IPS-18c (cell line): Measurements from ENCODE around the gene SINHCAF.

Experiments
- H3K4me3 ChIP-seq: 2 replicates; pipeline ENCODE4 v1.7.0; 2013; ENCODE audit warnings: low read depth, mild to moderate bottlenecking, low read length, moderate library complexity; ENCODE audit not compliant: insufficient read depth
- H3K9me3 ChIP-seq: one replicate; pipeline ENCODE4 v1.6.1; 2013; ENCODE audit warnings: mild to moderate bottlenecking, low read length, moderate library complexity; ENCODE audit not compliant: control insufficient read depth, insufficient read depth

Gene SINHCAF

DNA sequence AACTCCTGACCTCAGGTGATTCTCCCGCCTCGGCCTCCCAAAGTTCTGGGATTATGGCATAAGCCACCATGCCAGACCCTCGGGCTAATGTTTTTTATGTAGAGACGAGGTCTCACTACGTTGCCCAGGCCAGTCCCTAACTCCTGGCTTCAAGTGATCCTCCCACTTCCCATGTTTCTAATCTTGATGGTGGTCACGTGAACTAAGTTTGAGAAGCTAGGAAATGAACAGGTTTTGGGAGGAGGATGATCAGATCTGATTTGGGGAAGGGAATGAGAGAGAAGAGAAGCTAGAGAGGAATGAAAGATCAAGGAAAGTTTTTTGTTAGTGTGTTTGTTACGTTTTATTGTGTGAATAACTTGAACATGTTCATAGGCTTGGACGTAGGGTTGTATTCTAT lies 17.2 kb upstream of the SINHCAF start:
- Histone ChIP-seq H3K9me3 (peaks cover 2% of the 10 kb centered on the region), H3K4me3 (no peak overlapping the region)

DNA sequence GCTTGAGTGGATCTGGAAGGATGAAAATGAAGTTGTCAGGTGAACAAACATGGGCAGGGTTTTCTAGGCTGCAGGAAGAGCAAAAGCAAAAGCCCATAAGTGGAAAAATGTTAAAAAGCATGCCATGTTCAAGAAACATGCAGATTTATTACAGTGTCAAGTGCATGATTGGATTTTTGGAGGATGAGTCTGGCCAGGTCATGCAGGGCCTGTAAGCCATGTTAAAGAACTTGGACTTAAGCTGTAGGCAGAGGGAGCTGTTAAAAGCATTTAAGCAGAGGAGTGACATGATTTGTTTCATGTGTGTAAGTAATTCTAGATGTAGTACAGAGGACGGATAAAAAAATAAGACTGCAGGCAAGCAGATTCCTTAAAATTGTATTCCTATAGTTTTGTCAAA lies 16.3 kb upstream of the SINHCAF start:
- peaks cover 2% of the 10 kb centered on the region for H3K9me3 ChIP-seq
- no peak overlapping the region for H3K4me3 ChIP-seq

DNA sequence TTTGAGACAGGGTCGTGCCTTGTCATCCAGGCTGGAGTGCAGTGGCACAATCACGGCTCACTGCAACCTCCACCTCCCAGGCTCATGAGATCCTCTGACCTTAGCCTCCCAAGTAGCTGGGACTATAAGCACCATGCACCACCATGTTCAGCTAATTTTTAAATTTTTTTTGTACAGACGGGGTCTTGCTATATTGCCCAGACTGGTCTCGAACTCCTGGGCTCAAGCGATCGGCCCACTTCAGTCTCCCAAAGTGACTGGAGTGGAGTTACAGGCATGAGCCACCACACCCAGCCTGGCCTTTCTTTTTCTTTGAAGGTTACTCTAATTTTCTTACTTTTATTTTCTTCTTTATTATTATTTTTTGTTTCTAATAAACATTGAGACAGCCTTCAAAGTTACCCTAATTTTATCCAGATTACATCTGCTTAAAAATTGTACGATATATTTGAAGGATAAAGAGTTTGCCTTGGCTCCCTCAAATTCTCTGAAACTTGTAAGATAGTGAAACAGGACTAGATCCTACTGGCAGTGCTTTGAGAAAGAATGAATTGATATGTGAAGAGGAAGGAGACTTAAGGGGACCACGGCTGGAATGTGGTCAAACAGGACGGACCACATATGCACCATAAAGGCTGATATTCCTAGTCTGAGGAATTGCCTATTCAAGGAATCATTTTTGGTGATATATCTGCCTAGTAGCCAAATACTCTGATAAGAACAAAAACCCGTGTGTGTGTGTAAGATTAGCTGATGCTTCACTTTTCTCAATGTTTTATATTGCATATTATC lies 14.1 kb upstream of the SINHCAF start:
- Histone ChIP-seq H3K9me3 (peaks cover 2% of the 10 kb centered on the region), H3K4me3 (no peak overlapping the region)

DNA sequence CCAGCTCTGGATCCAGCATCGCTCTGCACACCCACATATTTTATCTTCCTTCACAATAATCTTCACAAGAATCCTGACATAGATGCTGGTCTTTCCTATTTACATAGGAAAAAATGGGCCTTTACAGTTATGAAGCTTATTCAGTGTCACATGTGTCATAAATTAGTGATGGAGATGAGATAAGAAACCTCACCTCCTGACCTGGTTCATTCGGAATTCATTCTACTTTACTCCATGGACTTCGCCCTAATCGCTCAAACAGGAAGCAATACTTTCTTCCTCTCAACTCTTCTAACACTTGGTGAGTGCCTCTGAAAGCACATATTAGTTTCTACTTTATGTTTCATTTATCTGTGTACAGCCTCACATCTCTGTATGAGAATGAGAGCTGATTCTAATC lies 12.0 kb upstream of the SINHCAF start:
- Histone ChIP-seq H3K4me3 (no peak overlapping the region), H3K9me3 (peaks cover 2% of the 10 kb centered on the region)

DNA sequence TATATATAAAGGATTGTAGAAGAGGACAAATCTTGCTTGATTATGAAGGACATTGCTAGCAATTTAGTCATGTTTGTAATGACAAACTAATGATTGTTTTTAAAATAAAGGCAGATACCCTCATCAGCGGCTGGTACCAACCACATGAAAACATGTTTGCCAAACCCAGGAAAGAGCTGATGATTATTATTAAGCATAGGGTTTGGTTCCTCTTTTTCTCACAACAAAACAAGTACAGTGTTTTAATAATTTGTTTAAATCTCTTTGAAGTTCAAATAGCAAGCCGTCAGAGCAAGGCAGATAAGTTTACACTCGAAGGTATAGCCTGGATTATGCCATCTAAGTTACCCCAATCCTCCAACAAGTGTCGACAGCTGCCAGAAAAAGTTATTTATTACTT lies 5.3 kb upstream of the SINHCAF start:
- Histone ChIP-seq H3K9me3 (no peaks in the 10 kb centered on the region), H3K4me3 (no peak overlapping the region)

DNA sequence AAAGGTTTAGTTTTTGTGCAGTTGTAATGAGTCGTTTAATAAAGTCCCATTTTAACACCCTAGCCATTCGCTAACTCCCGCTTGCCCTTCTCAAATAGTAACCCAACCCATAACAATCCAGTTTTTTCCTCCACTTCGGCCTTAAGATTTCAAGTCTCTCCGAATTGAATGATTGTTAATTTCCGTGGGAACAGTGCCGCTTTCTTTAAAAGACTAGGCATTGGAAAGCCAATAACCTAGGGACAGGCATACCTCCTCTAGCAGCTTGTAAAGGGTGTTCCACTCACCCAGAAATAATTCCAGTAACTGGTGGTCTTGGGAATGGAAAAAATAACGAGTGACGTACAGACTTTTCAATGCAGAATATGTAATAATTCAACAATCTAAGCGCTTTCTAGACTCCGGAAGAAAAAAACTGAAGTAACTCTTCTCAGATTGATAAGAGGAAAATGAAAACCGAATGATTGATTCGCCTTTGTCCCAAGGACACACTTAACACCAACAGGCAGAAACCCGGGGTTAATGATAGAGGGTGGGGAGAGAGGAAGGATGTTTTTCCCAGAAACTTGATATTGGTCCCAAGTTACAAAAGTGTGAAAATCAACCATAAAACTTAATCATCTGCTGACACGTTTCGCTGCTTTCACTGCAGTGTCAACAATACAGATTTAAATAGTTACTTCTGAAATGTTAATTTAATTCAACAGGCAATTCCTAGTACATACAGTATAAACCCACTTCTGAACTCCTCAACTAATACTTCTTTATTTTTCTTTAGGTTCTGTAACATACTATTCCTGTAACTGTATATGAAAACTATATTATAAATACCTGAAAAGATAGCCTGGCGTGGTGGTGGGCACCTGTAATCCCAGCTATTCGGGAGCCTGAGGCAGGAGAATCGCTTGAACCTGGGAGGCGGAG lies 1.0 kb upstream of the SINHCAF start:
- Histone ChIP-seq H3K9me3 (peaks cover 3% of the 10 kb centered on the region), H3K4me3 (peak overlapping the region; percentile 55)

DNA sequence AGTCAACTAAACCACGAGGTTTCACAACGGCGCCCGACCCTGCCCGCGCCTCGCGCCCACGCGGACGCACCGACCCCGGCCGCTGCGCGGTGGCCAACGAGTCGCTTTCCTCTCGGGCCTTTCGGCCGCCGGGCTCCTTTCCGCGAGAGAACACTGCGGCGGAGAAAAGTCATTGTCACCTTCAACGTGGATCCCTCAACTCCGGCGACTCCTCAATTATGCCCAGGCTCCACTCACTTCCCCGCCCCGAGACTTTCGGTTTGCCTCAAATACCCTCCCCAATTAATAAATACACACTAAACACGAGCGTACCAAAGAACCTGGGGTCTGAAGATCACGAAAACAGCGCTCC lies 450 bp downstream of the SINHCAF start:
- peaks cover 3% of the 10 kb centered on the region for H3K9me3 ChIP-seq
- peak overlapping the region; percentile 94 for H3K4me3 ChIP-seq

DNA sequence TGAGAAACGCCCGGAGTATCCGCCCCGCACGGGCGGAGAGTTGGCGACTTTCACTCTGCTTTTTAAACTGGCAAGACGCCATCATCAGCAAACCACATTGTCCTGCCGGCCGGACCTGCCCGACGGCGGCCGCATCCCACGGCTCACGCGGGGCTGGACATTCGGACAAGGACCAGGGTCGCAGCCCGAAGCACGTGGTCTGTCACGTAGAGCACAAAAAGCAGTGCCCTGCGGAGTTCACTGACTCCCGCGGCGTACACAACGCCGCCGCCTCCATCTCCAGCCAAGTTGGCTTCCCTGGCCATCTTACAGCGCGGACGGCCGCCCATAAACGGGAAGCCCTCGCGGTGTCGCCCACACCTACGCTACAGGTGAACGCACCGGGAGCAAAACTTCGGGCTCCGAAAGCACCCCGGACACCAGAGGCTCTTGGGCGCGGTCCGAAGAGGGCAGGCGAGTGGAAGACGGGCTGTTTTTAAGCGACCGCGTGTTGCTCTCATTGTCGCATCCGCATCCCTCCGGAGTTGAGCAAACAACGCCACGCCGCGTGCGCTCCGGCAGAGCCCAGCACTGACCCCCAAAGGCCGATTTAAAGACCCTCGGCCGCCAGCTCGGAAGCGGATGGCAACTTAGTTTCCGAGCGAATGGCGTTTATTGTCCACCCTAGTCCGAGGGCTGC lies 966 bp downstream of the SINHCAF start:
- peak overlapping the region; percentile 94 for H3K4me3 ChIP-seq
- H3K9me3 ChIP-seq: peaks cover 3% of the 10 kb centered on the region

DNA sequence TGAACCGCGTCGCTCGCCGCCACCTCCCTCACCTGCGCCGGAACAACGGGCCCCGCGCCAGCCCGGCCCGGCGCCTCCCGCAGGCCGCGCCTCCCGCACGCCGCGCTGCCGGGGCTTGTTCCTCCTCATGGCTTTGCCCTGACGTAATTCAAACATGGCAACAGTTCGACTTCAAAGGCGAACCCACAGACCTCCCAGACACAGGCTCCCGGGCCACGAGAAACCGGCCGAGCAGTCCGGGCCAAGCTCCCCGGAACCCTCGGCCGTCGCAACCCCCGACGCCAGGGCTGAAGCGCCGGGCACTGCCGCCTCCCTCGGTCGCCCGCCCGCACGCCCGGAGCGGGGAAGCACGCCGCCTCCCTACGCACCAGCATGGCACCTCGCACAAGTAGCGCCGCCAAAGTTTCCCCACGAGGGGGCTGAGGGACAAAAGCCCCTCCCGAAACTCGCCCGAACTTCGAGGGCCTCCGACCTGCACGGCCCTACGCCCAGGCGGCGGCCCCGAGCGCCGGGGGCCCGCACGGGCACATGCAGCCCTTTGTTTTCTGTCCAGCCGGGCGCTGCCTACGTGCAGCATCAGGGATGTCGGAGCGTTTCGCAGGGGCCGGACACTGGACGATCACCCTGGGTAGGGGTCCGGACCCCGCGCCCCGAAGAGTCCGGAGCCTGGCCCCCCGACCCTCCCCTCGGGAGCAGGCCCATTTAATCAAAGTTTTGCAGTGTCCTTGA lies 1.7 kb downstream of the SINHCAF start:
- Histone ChIP-seq H3K4me3 (peak overlapping the region; percentile 94), H3K9me3 (peaks cover 3% of the 10 kb centered on the region)

DNA sequence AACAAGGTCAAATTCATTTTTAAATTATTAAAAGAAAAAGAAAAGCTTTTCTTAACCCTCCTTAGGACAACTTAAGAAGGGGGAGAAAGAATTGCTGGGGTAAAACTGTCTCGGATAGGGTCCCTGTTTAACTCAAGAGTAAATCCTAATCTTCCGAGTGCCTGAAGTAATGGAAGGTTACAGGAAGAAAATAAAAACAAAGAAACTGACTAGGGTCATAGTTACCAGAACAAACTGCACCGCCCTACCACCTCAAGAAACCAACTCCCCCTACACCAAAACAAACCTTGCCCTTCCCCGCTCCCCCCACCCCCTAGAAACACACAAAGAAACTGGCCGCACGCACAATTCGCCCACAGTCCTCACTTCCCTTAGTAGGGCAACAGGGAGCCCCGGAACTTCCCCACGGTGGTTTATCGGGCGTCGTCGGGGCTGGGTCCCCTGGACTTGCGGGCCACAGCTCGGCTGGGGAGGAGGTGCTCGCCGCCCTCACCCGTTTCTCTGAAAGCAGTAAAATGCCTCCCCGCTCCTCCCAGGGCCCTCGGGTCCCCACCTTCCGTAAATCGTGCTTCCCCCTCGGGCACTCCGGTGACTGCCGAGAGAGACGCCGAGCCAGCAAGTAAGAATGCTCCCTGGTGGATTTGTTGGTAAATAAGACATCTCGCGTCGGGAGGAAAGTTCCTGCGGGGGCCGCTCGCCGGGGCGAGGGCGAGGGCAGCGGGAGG lies 2.4 kb downstream of the SINHCAF start:
- peak overlapping the region; percentile 94 for H3K4me3 ChIP-seq
- H3K9me3 ChIP-seq: peaks cover 3% of the 10 kb centered on the region

DNA sequence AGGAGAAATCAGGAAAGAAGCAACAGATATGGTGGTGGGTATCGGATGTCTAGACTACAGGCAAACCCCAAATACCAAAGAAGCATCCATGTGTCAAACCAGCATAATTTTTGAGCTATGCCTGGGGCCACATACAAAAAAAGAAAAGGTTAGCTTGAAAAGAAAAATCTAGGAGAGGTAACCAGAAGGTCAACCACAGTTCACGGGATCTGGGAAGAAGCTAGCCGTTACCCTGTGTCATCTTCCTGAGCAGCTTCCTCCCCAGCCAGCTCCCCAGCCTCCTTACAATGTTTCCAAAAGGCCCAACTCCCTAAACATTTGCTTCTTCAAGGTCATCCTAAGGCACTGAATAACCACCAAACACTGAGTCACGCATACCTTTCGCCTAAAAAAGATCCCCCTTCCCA lies 3.1 kb downstream of the SINHCAF start:
- Histone ChIP-seq H3K9me3 (peaks cover 3% of the 10 kb centered on the region), H3K4me3 (peak overlapping the region; percentile 94)

DNA sequence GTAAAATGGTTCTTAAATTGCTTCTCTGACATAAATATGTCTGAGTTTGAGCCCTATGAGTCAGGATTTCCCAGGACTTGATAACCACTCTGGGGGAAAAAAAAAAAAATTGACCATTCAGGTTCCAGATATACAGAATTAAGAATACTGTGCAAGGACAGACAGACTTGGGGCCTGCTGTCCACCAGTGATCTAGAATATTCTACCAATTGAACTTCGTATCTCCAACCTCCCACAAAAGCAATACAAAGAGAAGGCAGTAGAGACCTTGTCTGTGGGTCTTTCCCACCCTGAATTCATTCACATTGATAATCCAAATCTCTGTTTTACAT lies 4.1 kb downstream of the SINHCAF start:
- H3K9me3 ChIP-seq: peaks cover 3% of the 10 kb centered on the region
- no peak overlapping the region for H3K4me3 ChIP-seq

DNA sequence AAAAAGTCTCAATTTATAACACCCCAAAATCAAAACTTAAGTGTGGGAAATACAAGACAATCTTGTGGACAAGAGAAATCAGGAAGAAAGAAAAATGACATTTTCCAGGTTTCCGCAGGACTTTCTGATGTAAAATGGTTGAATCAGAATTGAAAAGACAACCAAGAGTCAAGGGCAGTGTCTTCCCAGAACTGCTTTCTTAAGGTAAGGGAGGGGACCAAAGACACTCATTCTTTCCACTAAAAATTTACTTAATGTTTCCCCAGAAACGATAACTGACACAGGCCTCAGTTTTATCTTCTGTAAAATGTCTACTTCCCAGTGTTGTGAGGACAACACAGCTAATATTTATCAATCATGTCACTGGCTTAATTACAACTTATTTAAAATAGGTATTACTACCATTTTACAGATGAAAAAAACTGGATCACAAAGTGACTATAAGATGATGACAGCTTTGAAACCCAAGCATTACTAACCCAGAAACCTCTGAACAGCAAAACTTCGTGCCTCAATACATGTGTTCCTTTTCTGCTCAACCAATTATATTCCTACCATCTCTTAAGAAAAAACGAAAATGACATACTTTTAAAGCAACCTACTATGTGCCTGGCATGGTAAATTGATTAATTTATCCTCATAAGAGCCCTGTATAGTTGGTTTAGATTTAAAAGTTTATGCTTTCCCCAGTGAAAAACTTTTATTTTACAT lies 4.6 kb downstream of the SINHCAF start:
- Histone ChIP-seq H3K4me3 (no peak overlapping the region), H3K9me3 (peaks cover 3% of the 10 kb centered on the region)

DNA sequence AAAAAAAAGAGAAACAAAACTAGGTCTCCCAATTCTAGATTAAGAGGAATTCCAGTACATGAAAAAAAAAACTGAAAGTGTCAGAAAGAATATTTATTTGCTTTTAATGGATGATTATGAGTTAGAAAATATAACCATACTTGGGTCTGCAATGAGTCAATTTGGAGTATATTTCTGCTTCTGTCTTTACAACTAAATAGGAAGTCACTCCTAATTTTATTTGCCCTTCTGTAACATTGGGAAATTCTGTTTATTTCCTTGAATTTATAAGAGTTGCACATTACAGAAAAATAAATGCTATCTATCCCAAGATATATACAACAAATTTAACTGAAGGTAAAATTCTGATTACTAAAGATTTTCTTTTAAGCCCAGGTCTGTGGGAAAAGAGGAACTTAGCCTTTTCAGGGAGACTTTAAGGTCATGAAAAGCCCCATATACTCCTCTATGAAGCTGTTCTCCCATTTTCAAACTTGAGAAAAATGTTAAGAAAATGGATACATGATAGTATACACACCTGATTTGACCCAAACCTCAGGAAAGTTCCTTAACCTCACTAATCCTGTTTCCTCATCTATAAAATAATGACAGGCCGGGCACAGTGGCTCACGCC lies 7.2 kb downstream of the SINHCAF start:
- Histone ChIP-seq H3K4me3 (no peak overlapping the region), H3K9me3 (no peaks in the 10 kb centered on the region)

DNA sequence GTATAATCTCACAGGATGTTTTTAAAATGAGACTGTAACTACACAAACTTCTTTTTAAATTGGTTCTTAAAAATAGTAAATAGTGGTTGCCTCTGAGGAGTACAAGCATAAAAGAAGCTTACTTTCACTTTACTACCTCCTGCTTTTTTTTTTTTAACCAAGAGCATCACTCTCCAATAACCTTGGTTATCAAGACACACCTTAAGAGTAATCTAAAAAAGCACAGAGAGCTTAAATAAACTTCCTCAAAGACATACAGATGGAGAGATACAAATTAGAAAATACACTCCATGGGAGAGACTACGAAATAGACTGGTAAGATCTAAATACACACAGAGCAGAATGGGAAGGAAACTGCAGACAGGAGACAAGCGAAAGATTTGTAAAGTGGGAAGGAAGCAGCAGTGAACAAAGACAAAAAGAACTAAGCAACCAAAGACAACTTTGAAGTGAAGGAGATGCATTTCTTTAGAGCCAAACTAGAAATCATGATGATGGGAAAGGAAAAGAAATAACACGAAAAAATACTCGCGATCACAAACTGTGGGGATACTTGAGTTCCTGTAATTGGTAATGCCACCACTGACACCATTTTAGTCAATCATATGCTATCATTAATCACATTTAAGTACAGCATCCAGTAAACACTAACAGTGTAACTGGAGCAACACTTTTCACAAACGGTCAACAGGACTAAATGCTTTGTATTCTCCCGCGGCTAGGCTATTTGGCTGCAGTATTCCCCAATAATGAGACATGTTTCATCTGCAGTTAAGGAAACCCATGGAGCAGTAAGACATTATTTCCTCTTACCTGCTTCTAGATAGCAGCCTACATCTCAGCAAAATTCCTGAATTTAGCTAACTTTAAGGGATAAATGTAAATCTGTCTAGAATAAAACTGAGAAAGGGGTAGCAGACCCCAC lies 8.2 kb downstream of the SINHCAF start:
- Histone ChIP-seq H3K9me3 (no peaks in the 10 kb centered on the region), H3K4me3 (0 out of 2 replicates have a peak overlapping the region, but pooled peaks have one; percentile 25)
